CD4-positive, alpha-beta memory T cell (primary cell): ENCODE data around the gene CRYBA4. TPM values are rescaled to one million over a fixed set of nuclear protein-coding genes. Genes with fewer than 3 reads are reported as not detected.

Experiments
- CTCF ChIA-PET: fragments of 350-600 bp; sonication (Branson Sonifier 250); formaldehyde crosslinking; loops from one replicate; lab custom pipeline; 2021; ENCODE audit warnings: inconsistent platforms; ENCODE audit not compliant: partially characterized antibody; lab: Charles Lee
- POLR2A ChIA-PET: fragments of 350-600 bp; sonication (Branson Sonifier 250); formaldehyde crosslinking; loops from one replicate; lab custom pipeline; 2021; ENCODE audit not compliant: partially characterized antibody; lab: Charles Lee
- DNase-seq, 5 donors: peaks; one replicate each; pipeline versions ENCODE4 v3.0.0 to v3.0.0-alpha.2; 2020 to 2022; ENCODE audit warnings: mixed read lengths in 1 of 5
- H3K27ac ChIP-seq: one replicate; pipeline ENCODE4 v1.7.0; 2013; ENCODE audit warnings: low read depth, low read length
- H3K27me3 ChIP-seq: 2 replicates; pipeline ENCODE4 v1.7.0; 2013; ENCODE audit warnings: mild to moderate bottlenecking, low read length, moderate library complexity; ENCODE audit not compliant: insufficient read depth
- H3K36me3 ChIP-seq: 2 replicates; pipeline ENCODE4 v1.7.0; 2013; ENCODE audit warnings: mild to moderate bottlenecking, low read length, moderate library complexity; ENCODE audit not compliant: insufficient read depth
- H3K4me1 ChIP-seq: 2 replicates; pipeline ENCODE4 v1.7.0; 2013; ENCODE audit warnings: mild to moderate bottlenecking, low read length, moderate library complexity; ENCODE audit not compliant: insufficient read depth
- H3K4me3 ChIP-seq, 2 donors: one replicate each; pipeline ENCODE4 v1.7.0; 2013; ENCODE audit warnings: low read length in 2 of 2, mild to moderate bottlenecking in 1 of 2
- H3K9me3 ChIP-seq, 2 donors: one replicate each; pipeline ENCODE4 v1.7.0; 2013; ENCODE audit warnings: low read length in 2 of 2, control low read depth in 1 of 2; ENCODE audit not compliant: control insufficient read depth in 1 of 2
- H3K27ac Mint-ChIP-seq, 7 donors: one replicate each; pipeline ENCODE4 v1.8.0; 2020 to 2021; ENCODE audit warnings: mixed read lengths in 7 of 7, mild to moderate bottlenecking in 6 of 7, inconsistent platforms in 3 of 7, moderate library complexity in 3 of 7
- H3K27me3 Mint-ChIP-seq, 2 donors: one replicate each; pipeline ENCODE4 v1.8.0; 2020 to 2021; ENCODE audit warnings: mixed read lengths in 2 of 2
- H3K36me3 Mint-ChIP-seq, 2 donors: one replicate each; pipeline ENCODE4 v1.8.0; 2020 to 2021; ENCODE audit warnings: mixed read lengths in 2 of 2, inconsistent platforms in 1 of 2, mild to moderate bottlenecking in 1 of 2
- H3K4me1 Mint-ChIP-seq, 4 donors: one replicate each; pipeline ENCODE4 v1.8.0; 2020 to 2021; ENCODE audit warnings: mixed read lengths in 4 of 4, mild to moderate bottlenecking in 1 of 4
- H3K4me3 Mint-ChIP-seq, 8 donors: one replicate each; pipeline ENCODE4 v1.8.0; 2020 to 2021; ENCODE audit warnings: mixed read lengths in 8 of 8, mild to moderate bottlenecking in 7 of 8, moderate library complexity in 6 of 8, inconsistent platforms in 3 of 8
- H3K9me3 Mint-ChIP-seq, 8 donors: one replicate each; pipeline ENCODE4 v1.8.0; 2020 to 2021; ENCODE audit warnings: mixed read lengths in 8 of 8, mild to moderate bottlenecking in 5 of 8, inconsistent platforms in 3 of 8, moderate library complexity in 1 of 8
- intact Hi-C: fragments of 100-400 bp; cut with micrococcal nuclease; formaldehyde crosslinking; loops from one replicate; pipeline ENCODE4 v1.15.1; 2023
- polyA plus RNA-seq, 2 donors: library from polyadenylated mRNA; unstranded; fragments of 300-500 nt; fragmentation: Illumina TruSeq; gene quantifications; one replicate each; pipeline ENCODE4 v1.2.3, GENCODE V29; 2021
- total RNA-seq, 2 experiments: library from RNA; stranded (reverse); gene quantifications; one replicate each; pipeline ENCODE4 v1.2.3, GENCODE V29; 2021

The CRYBA4 gene
- total and polyA plus RNA-seq, 4 experiments from 2014 or later: not detected

DNA sequence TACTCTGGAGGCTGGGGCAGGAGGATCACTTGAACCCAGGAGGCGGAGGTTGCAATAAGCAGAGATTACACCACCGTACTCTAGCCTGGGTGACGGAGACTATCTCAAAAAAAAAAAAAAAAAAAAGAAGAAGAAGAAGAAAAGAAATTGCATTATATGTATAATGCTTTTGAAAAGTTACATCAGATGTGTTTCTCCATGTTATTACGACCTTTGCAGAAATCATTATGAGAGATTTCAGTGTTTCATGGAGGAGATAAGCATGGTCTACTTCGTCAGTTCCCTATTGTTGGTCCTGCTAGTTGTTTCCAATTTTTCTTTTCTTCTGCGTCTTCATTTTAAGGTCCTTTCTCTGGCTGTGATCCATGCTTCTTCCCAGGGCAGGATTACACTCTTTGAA lies 38.6 kb downstream of the CRYBA4 start:
- ChIA-PET POLR2A (interaction anchor here (1.0 to 7.2 kb wide), 3 partner anchors 12 to 177 kb away, joined by 3 to 95 read pairs (median 6); partner anchors contain the start of genes HPS4 and SRRD), CTCF (interaction anchor here (0.8 to 2.4 kb wide), 2 partner anchors 8 to 13 kb away, joined by 3 to 7 read pairs; no protein-coding TSS in a partner anchor)
- no peaks in the 10 kb centered on the region for H3K27me3 ChIP-seq
- no peak for DNase-seq
- H3K36me3 Mint-ChIP-seq: peaks cover 0 to 8% of the 10 kb centered on the region in 2 donors
- peaks cover 3% of the 10 kb centered on the region for H3K36me3 ChIP-seq
- H3K9me3 Mint-ChIP-seq: no peaks in the 10 kb centered on the region
- no peaks in the 10 kb centered on the region for H3K9me3 ChIP-seq
- H3K4me3 Mint-ChIP-seq: peak overlapping the region in 2 of 8 donors; percentile 11 to 13
- intact Hi-C loops: no loop called here
- H3K4me1 ChIP-seq: peaks cover 41% of the 10 kb centered on the region
- no peak overlapping the region for H3K4me3 ChIP-seq
- H3K27ac ChIP-seq: no peak overlapping the region
- H3K27me3 Mint-ChIP-seq: no peaks in the 10 kb centered on the region
- peak overlapping the region in 1 of 7 donors; percentile 50 for H3K27ac Mint-ChIP-seq
- peaks cover 28 to 56% (median 36%) of the 10 kb centered on the region in 4 donors for H3K4me1 Mint-ChIP-seq

DNA sequence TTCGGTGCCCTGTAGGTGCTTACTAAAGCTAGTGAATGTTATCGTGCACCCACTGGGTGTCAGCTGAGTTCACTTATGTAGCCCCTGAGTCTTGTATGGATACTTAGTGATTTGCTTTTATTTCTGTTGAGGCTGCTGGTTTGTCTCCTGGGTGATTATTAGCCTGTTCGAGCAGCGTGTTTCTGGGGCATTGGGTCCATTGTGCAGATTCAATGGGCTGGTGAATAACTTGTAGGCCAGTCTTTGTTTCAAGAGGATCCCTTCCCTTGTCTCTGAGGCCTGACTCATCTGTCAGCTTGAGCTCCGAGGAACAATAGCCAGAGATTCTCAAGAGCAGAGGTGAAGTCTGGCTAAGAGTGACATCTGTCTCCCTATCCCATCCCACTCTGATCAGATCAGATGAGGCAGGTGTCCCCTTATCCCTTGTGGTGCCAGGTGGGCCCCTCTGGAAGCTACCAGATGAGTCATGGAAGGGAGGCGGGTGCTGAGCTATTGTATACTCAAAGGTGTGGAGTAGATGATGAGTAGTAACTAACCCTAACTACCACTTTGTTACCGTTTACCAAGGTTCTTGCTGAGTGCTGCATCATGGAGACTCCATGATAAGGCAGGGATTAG lies 39.3 kb downstream of the CRYBA4 start:
- intact Hi-C loops: no loop called here

DNA sequence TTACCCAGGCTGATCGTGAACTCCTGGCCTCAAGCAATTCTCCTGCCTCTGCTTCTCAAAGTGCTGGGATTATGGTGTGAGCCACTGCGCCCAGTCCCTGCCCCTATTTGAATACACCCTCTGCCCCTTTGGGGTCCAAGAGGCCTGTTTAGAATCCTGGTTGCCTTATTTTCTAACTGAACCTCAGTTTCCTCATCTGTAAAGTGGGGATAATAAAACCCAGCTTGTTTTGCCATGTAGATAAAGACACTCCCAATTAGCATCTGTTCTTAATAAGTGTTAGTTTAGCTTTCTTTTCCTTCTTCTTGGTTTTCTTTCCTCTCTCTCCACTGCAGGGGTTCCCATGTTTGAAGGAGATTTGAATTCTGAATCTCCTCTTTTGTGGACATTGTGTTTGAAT lies 40.4 kb downstream of the CRYBA4 start:
- DNase-seq: no peak
- peaks cover 2 to 8% of the 10 kb centered on the region in 2 donors for H3K36me3 Mint-ChIP-seq
- peaks cover 30 to 64% (median 41%) of the 10 kb centered on the region in 4 donors for H3K4me1 Mint-ChIP-seq
- H3K27ac Mint-ChIP-seq: peak overlapping the region in 1 of 7 donors; percentile 32
- ChIA-PET POLR2A (interaction anchor here (7.2 kb wide), 1 partner anchor 11 kb away, joined by 95 read pairs; no protein-coding TSS in a partner anchor), CTCF (interaction anchor here (1.0 to 1.6 kb wide), 4 partner anchors 11 to 160 kb away, joined by 3 to 5 read pairs (median 3); no protein-coding TSS in a partner anchor)
- H3K27me3 Mint-ChIP-seq: no peaks in the 10 kb centered on the region
- Histone ChIP-seq H3K27ac (no peak overlapping the region), H3K36me3 (peaks cover 3% of the 10 kb centered on the region), H3K4me3 (no peak overlapping the region), H3K4me1 (peaks cover 44% of the 10 kb centered on the region), H3K27me3 (no peaks in the 10 kb centered on the region), H3K9me3 (no peaks in the 10 kb centered on the region)
- intact Hi-C loops: no loop called here
- H3K9me3 Mint-ChIP-seq: no peaks in the 10 kb centered on the region
- H3K4me3 Mint-ChIP-seq: no peak overlapping the region

More for the DNA sequence above, 39.3 kb downstream of the CRYBA4 start:
- Histone ChIP-seq H3K9me3 (no peaks in the 10 kb centered on the region), H3K36me3 (peaks cover 3% of the 10 kb centered on the region), H3K4me1 (peaks cover 48% of the 10 kb centered on the region), H3K27ac (no peak overlapping the region), H3K4me3 (no peak overlapping the region), H3K27me3 (no peaks in the 10 kb centered on the region)
- Mint-ChIP-seq H3K27ac (peak overlapping the region in 4 of 7 donors; percentile 7 to 54 (median 46)), H3K9me3 (no peaks in the 10 kb centered on the region), H3K27me3 (no peaks in the 10 kb centered on the region), H3K4me3 (peak overlapping the region in 1 of 8 donors; percentile 11), H3K4me1 (peaks cover 33 to 63% (median 41%) of the 10 kb centered on the region in 4 donors), H3K36me3 (peaks cover 0 to 8% of the 10 kb centered on the region in 2 donors)
- ChIA-PET CTCF (interaction anchor here (0.8 to 1.3 kb wide), 2 partner anchors 12 to 13 kb away, joined by 3 read pairs; no protein-coding TSS in a partner anchor), POLR2A (interaction anchor here (1.0 to 7.2 kb wide), 3 partner anchors 12 to 177 kb away, joined by 3 to 95 read pairs (median 6); partner anchors contain the start of genes HPS4 and SRRD)
- DNase-seq: no peak

DNA sequence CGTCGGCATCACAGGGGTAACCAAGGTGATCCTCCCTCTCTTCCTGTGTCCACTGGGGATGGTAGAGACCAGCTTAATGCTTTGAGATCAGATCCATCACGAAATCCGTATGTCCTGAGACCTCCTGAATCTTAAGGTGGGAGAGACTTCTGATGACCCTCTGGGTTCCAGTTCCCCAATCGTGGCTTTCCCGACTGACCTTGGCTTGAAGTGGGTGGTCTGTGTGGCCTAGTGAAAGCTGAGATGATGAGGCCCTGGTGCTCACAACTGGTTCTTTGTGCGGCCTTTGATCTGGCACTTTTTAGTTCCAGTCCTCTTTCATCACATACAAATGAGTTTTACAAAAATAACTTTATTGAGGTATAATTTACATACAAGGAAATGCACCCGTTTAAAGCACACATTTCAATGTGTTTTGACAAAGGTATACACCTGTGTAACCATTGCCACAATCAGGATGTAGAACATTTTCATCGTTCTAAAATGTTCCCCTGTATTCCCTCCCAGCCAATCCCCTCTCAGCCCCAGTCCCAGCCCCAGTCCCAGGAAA lies 41.7 kb downstream of the CRYBA4 start:
- ChIA-PET POLR2A (interaction anchor here (0.6 to 7.2 kb wide), 3 partner anchors 9 to 150 kb away, joined by 3 to 95 read pairs (median 5); no protein-coding TSS in a partner anchor), CTCF (interaction anchor here (1.6 to 2.0 kb wide), 2 partner anchors 160 to 184 kb away, joined by 5 read pairs; no protein-coding TSS in a partner anchor)
- no peak for DNase-seq
- H3K27ac Mint-ChIP-seq: peak overlapping the region in 5 of 7 donors; percentile 12 to 91 (median 52)
- no peak overlapping the region for H3K4me3 Mint-ChIP-seq
- no peak overlapping the region for H3K27ac ChIP-seq
- H3K9me3 Mint-ChIP-seq: no peaks in the 10 kb centered on the region
- peaks cover 24 to 51% (median 38%) of the 10 kb centered on the region in 4 donors for H3K4me1 Mint-ChIP-seq
- H3K27me3 Mint-ChIP-seq: no peaks in the 10 kb centered on the region
- H3K27me3 ChIP-seq: no peaks in the 10 kb centered on the region
- peaks cover 34% of the 10 kb centered on the region for H3K4me1 ChIP-seq
- intact Hi-C loops: no loop called here
- H3K36me3 Mint-ChIP-seq: peaks cover 6 to 7% of the 10 kb centered on the region in 2 donors
- peaks cover 3% of the 10 kb centered on the region for H3K36me3 ChIP-seq
- H3K9me3 ChIP-seq: no peaks in the 10 kb centered on the region
- H3K4me3 ChIP-seq: no peak overlapping the region

DNA sequence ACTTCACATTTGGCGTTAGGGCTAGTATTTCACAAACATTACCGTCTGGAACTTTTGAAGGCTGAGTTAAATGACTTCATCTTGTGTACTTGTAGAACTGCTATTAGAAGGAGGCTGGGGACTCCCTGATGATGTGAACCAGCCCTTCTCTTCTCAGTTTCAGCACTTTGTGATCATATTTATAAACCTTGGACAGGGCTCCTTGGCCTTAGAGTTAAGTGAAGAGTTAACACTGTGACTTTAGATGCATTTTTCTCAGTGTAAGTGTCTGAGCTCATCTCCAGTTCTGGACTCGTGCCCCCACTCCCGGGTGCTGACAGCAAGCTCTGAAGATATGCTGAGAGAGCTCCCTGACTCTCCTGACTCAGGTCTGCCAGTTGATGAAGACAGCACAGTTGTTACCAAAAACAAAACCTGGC lies 44.1 kb downstream of the CRYBA4 start:
- intact Hi-C loops: loop anchor here (1.0 kb wide), 3 partner anchors 103 to 268 kb away; no protein-coding TSS in a partner anchor
- Mint-ChIP-seq H3K27ac (peak overlapping the region; percentile 65 to 93 (median 88)), H3K4me3 (peak overlapping the region in 1 of 8 donors; percentile 83), H3K27me3 (no peaks in the 10 kb centered on the region), H3K4me1 (peaks cover 29 to 57% (median 42%) of the 10 kb centered on the region in 4 donors), H3K9me3 (no peaks in the 10 kb centered on the region), H3K36me3 (peaks cover 3 to 6% of the 10 kb centered on the region in 2 donors)
- Histone ChIP-seq H3K9me3 (no peaks in the 10 kb centered on the region), H3K27ac (peak overlapping the region; percentile 58), H3K27me3 (no peaks in the 10 kb centered on the region), H3K4me3 (no peak overlapping the region), H3K36me3 (peaks cover 3% of the 10 kb centered on the region), H3K4me1 (peaks cover 46% of the 10 kb centered on the region)
- DNase-seq: no peak
- ChIA-PET POLR2A (interaction anchor here (1.0 to 4.8 kb wide), 5 partner anchors 9 to 187 kb away, joined by 3 to 25 read pairs (median 5); partner anchors contain the start of genes HPS4, MIAT and SRRD), CTCF (interaction anchor here (0.6 to 3.9 kb wide), 16 partner anchors 13 to 301 kb away, joined by 3 to 32 read pairs (median 4); no protein-coding TSS in a partner anchor)

DNA sequence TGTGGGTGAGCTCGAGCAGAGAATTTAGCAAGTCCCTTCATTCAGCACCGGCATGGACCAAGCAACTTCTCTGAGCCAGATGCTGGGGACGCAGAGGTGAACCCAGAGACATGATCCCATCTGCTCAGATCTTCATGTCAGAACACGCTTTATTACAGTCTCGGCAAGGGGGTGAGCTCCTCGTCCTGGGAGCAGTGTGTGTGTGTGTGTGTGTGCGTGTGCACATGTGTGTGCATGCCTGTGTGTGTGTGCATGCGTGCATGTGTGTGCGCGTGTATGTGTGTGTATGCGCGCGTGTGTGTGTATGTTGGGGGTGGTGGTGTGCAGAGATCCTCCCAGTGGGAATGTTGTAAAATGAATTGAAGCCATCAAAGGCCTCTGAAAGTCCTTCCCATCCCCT lies 45.4 kb downstream of the CRYBA4 start:
- H3K36me3 Mint-ChIP-seq: peaks cover 3 to 6% of the 10 kb centered on the region in 2 donors
- no peak overlapping the region for H3K27ac ChIP-seq
- H3K27ac Mint-ChIP-seq: peak overlapping the region in 2 of 7 donors; percentile 42 to 82
- H3K36me3 ChIP-seq: peaks cover 3% of the 10 kb centered on the region
- no peaks in the 10 kb centered on the region for H3K27me3 Mint-ChIP-seq
- H3K27me3 ChIP-seq: no peaks in the 10 kb centered on the region
- no peak overlapping the region for H3K4me3 ChIP-seq
- intact Hi-C loops: no loop called here
- peaks cover 40 to 65% (median 51%) of the 10 kb centered on the region in 4 donors for H3K4me1 Mint-ChIP-seq
- ChIA-PET CTCF (interaction anchor here (0.5 to 3.9 kb wide), 6 partner anchors 8 to 300 kb away, joined by 3 to 32 read pairs (median 6); partner anchors contain the start of gene MIAT), POLR2A (interaction anchor here (1.1 to 4.8 kb wide), 2 partner anchors 9 to 184 kb away, joined by 3 to 25 read pairs; partner anchors contain the start of genes HPS4 and SRRD)
- H3K4me1 ChIP-seq: peaks cover 55% of the 10 kb centered on the region
- no peak overlapping the region for H3K4me3 Mint-ChIP-seq
- DNase-seq: no peak
- H3K9me3 ChIP-seq: no peaks in the 10 kb centered on the region
- H3K9me3 Mint-ChIP-seq: no peaks in the 10 kb centered on the region
